AG10803 (cell line): ENCODE measurements around the gene AHNAK2.

Experiments
- DNase-seq: peaks from one replicate; pipeline ENCODE4 v3.0.0; 2010; ENCODE audit warnings: low read depth
- H3K4me3 ChIP-seq: 2 replicates; pipeline ENCODE4 v1.5.1; 2011; ENCODE audit warnings: mild to moderate bottlenecking, low read length, control low read depth
- CTCF ChIP-seq: conservative IDR thresholded peaks from 2 replicates; pipeline ENCODE4 v1.5.1; 2011; ENCODE audit warnings: mild to moderate bottlenecking, low read length, control low read depth, inconsistent platforms

The AHNAK2 gene

GRCh38 chr14:104889375-104889757, 88.8 kb downstream of the AHNAK2 start:
- TF ChIP-seq CTCF = no peak
- no peak overlapping the region for H3K4me3 ChIP-seq
- DNase-seq = no peak

- TF ChIP-seq CTCF = no peak
Observed at GRCh38 chr14:104888489-104889374, 89.4 kb downstream of the AHNAK2 start.

DNA sequence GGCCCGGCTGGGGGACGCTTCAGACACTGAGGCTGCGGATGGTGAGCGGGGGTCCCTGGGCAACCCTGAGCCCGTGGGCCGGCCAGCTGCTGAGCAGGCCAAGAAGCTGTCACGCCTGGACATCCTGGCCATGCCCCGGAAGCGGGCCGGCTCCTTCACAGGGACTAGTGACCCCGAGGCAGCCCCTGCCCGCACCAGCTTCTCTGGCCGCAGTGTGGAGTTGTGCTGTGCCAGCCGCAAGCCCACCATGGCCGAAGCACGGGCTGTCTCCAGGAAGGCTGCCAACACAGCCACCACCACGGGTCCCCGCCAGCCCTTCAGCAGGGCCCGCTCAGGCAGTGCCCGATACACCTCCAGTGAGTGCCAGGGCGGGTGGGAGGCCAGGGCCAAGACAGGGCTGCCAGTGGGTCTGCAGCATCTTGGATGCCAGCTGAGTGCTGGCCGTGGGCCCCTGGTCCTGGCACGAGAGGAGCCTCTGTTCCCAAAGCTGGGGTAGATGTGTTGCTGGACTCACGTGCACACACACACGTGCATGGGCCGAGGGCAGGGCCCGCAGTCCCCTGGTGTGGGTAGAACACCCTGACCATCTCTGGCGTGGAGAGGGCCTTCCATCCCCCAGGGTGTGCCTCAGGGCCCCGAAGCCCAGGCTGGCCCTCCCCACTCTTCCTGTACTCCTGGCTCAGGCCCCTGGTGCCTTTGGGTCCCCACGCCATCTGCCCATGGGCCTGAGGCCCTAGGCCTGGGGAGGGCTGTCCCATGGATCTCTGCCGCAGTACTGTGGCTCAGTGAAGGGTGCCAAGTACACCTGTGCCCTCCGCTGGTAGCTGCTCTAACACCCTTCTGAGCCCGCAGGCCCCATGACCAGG, 90.3 kb downstream of the AHNAK2 start:
- no peak for TF ChIP-seq CTCF
- no peak overlapping the region for H3K4me3 ChIP-seq
- DNase-seq = no peak

More at GRCh38 chr14:104888489-104889374, 89.4 kb downstream of the AHNAK2 start:
- no peak overlapping the region for H3K4me3 ChIP-seq
- no peak for DNase-seq
